Measurements from ENCODE around the gene ACYP2. TPM values are rescaled to one million over a fixed set of nuclear protein-coding genes. Genes with fewer than 3 reads are reported as not detected.
"Not testable (repeated sequence)": the region's sequence is repeated elsewhere in the genome, so short reads cannot be mapped to it uniquely, and the experiment has no call there.

Gene ACYP2
- total and polyA plus RNA-seq, 4 experiments from 2014 or later, result 13.1 to 16.9 (median 16.8) TPM

- no peaks in the 10 kb centered on the region for H3K9me3 Mint-ChIP-seq
- H3K9me3 ChIP-seq (ENCODE audit: control insufficient read depth in 1 of 2, low read length in 2 of 2), result no peaks in the 10 kb centered on the region
- H3K36me3 Mint-ChIP-seq, result no peaks in the 10 kb centered on the region
- H3K4me3 Mint-ChIP-seq, result no peak overlapping the region
- H3K27me3 Mint-ChIP-seq, result no peaks in the 10 kb centered on the region
- H3K27ac Mint-ChIP-seq, result peak overlapping the region in 1 of 7 donors; percentile 19
- intact Hi-C loops (cut with micrococcal nuclease), result no loop called here
- H3K4me1 ChIP-seq (ENCODE audit: insufficient read depth, low read length), result no peaks in the 10 kb centered on the region
- no peaks in the 10 kb centered on the region for H3K36me3 ChIP-seq (ENCODE audit: insufficient read depth, low read length)
- ChIA-PET POLR2A (ENCODE audit: partially characterized antibody) (no interaction called here), CTCF (ENCODE audit: partially characterized antibody) (no interaction called here)
- DNase-seq, result no peak
- H3K27ac ChIP-seq (ENCODE audit: low read depth, low read length), result no peak overlapping the region
- H3K4me1 Mint-ChIP-seq, result peaks cover 0 to 6% (median 2%) of the 10 kb centered on the region in 4 donors
- no peaks in the 10 kb centered on the region for H3K27me3 ChIP-seq (ENCODE audit: insufficient read depth, low read length)
- H3K4me3 ChIP-seq (ENCODE audit: low read length in 2 of 2), result no peak overlapping the region
These were observed 29.3 kb upstream of the ACYP2 start for GRCh38 chr2:54086157-54086556.

GRCh38 chr2:54088191-54088634, 27.2 kb upstream of the ACYP2 start:
- no peak overlapping the region for H3K4me3 Mint-ChIP-seq
- intact Hi-C loops (cut with micrococcal nuclease), result no loop called here
- H3K27me3 Mint-ChIP-seq, result no peaks in the 10 kb centered on the region
- H3K27ac Mint-ChIP-seq, result no peak overlapping the region
- no peaks in the 10 kb centered on the region for H3K36me3 ChIP-seq (ENCODE audit: insufficient read depth, low read length)
- no peak for DNase-seq
- H3K4me3 ChIP-seq (ENCODE audit: low read length in 2 of 2), result no peak overlapping the region
- H3K4me1 Mint-ChIP-seq, result peaks cover 16 to 22% (median 18%) of the 10 kb centered on the region in 4 donors
- H3K27ac ChIP-seq (ENCODE audit: low read depth, low read length), result no peak overlapping the region
- CTCF ChIA-PET (ENCODE audit: partially characterized antibody), result interaction anchor here (0.9 kb wide), 1 partner anchor 24 kb away, joined by 3 read pairs; no protein-coding TSS in a partner anchor
- no peaks in the 10 kb centered on the region for H3K36me3 Mint-ChIP-seq
- no peaks in the 10 kb centered on the region for H3K27me3 ChIP-seq (ENCODE audit: insufficient read depth, low read length)
- POLR2A ChIA-PET (ENCODE audit: partially characterized antibody), result interaction anchor here (1.0 kb wide), 1 partner anchor 9 kb away, joined by 3 read pairs; no protein-coding TSS in a partner anchor
- no peaks in the 10 kb centered on the region for H3K9me3 ChIP-seq (ENCODE audit: control insufficient read depth in 1 of 2, low read length in 2 of 2)
- H3K4me1 ChIP-seq (ENCODE audit: insufficient read depth, low read length), result peaks cover 17% of the 10 kb centered on the region
- no peaks in the 10 kb centered on the region for H3K9me3 Mint-ChIP-seq

DNA sequence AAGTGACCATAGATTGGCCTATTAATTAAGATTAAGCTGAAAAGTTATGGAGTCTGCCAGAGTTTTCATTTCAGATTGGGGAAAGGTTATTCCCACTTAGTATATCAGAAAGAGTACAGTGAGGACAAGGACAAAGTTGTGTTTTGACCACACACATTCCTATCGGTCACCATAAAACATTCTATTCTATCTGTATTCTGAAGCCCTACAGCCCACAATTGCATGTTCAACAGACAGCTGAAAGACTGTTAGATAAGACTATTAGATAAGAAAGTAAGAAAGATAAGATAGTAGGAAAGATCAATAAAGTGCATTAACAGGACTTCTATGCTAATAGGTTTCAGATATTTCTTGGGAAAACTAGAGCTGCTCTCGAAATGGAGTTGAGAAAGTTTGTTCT, 26.7 kb upstream of the ACYP2 start:
- ChIA-PET CTCF (ENCODE audit: partially characterized antibody) (interaction anchor here (0.6 to 0.9 kb wide), 3 partner anchors 10 to 1319 kb away, joined by 3 read pairs; no protein-coding TSS in a partner anchor), POLR2A (ENCODE audit: partially characterized antibody) (interaction anchor here (1.0 kb wide), 1 partner anchor 9 kb away, joined by 3 read pairs; no protein-coding TSS in a partner anchor)
- Mint-ChIP-seq H3K4me1 (peaks cover 18 to 27% (median 22%) of the 10 kb centered on the region in 4 donors), H3K4me3 (no peak overlapping the region), H3K27me3 (no peaks in the 10 kb centered on the region), H3K27ac (no peak overlapping the region), H3K36me3 (no peaks in the 10 kb centered on the region), H3K9me3 (no peaks in the 10 kb centered on the region)
- no peak for DNase-seq
- no peak overlapping the region for H3K4me3 ChIP-seq (ENCODE audit: low read length in 2 of 2)
- intact Hi-C loops (cut with micrococcal nuclease), result no loop called here
- H3K27ac ChIP-seq (ENCODE audit: low read depth, low read length), result no peak overlapping the region
- H3K9me3 ChIP-seq (ENCODE audit: control insufficient read depth in 1 of 2, low read length in 2 of 2), result no peaks in the 10 kb centered on the region
- peaks cover 22% of the 10 kb centered on the region for H3K4me1 ChIP-seq (ENCODE audit: insufficient read depth, low read length)
- H3K36me3 ChIP-seq (ENCODE audit: insufficient read depth, low read length), result no peaks in the 10 kb centered on the region
- H3K27me3 ChIP-seq (ENCODE audit: insufficient read depth, low read length), result no peaks in the 10 kb centered on the region

DNA sequence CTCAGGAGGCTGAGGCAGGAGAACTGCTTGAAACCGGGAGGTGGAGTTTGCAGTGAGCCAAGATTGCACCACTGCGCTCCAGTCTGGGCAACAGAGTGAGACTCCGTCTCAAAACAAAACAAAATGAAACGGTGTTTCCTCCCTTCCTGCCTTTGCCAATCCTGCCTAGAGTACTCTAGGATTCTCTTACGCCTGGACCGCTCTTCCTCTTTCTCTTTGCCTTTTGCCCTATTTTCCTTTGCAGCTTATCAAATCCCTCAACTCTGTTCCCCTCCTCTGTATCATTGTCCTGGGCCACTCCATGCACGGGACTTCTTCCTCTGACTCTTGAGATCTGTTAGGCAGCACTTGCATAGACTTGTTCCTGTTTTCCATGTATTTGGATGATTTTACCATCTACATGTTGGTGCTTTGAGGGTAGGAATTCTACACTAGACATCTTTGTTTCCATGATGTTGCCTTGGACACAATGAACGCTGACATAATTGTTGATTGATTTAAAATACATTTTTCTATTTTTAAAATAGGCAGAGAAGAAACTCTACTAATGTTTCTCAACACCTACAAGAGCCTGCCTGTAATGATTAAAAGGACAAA, 24.8 kb upstream of the ACYP2 start:
- H3K4me1 Mint-ChIP-seq, result peaks cover 20 to 34% (median 25%) of the 10 kb centered on the region in 4 donors
- H3K36me3 Mint-ChIP-seq, result no peaks in the 10 kb centered on the region
- no peaks in the 10 kb centered on the region for H3K9me3 ChIP-seq (ENCODE audit: control insufficient read depth in 1 of 2, low read length in 2 of 2)

GRCh38 chr2:54092940-54093339, 22.5 kb upstream of the ACYP2 start:
- peaks cover 0 to 1% (median 0%) of the 10 kb centered on the region in 8 donors for H3K9me3 Mint-ChIP-seq
- peak overlapping the region; percentile 64 to 96 (median 85) for H3K27ac Mint-ChIP-seq
- H3K27ac ChIP-seq (ENCODE audit: low read depth, low read length), result peak overlapping the region; percentile 51
- no peaks in the 10 kb centered on the region for H3K36me3 Mint-ChIP-seq
- peaks cover 31% of the 10 kb centered on the region for H3K4me1 ChIP-seq (ENCODE audit: insufficient read depth, low read length)
- H3K4me3 ChIP-seq (ENCODE audit: low read length in 2 of 2), result no peak overlapping the region
- no peaks in the 10 kb centered on the region for H3K27me3 ChIP-seq (ENCODE audit: insufficient read depth, low read length)
- CTCF ChIA-PET (ENCODE audit: partially characterized antibody), result interaction anchor here (0.9 to 2.1 kb wide), 9 partner anchors 8 to 97 kb away, joined by 3 to 9 read pairs (median 3); no protein-coding TSS in a partner anchor
- peak overlapping the region; percentile 10 to 80 (median 62) for H3K4me3 Mint-ChIP-seq
- POLR2A ChIA-PET (ENCODE audit: partially characterized antibody), result interaction anchor here (0.8 to 2.9 kb wide), 9 partner anchors 11 to 123 kb away, joined by 3 to 21 read pairs (median 4); partner anchors contain the start of genes ACYP2 and PSME4
- H3K9me3 ChIP-seq (ENCODE audit: control insufficient read depth in 1 of 2, low read length in 2 of 2), result no peaks in the 10 kb centered on the region
- no peaks in the 10 kb centered on the region for H3K36me3 ChIP-seq (ENCODE audit: insufficient read depth, low read length)
- peaks cover 20 to 38% (median 30%) of the 10 kb centered on the region in 4 donors for H3K4me1 Mint-ChIP-seq
- no peaks in the 10 kb centered on the region for H3K27me3 Mint-ChIP-seq
- intact Hi-C loops (cut with micrococcal nuclease), result no loop called here
- peak; percentile 34 to 48 (median 44) for DNase-seq

More for the DNA sequence above, 24.8 kb upstream of the ACYP2 start:
- peaks cover 31% of the 10 kb centered on the region for H3K4me1 ChIP-seq (ENCODE audit: insufficient read depth, low read length)
- peak overlapping the region in 1 of 7 donors; percentile 25 for H3K27ac Mint-ChIP-seq
- no peak overlapping the region for H3K4me3 ChIP-seq (ENCODE audit: low read length in 2 of 2)
- ChIA-PET CTCF (ENCODE audit: partially characterized antibody) (no interaction called here), POLR2A (ENCODE audit: partially characterized antibody) (interaction anchor here (0.7 kb wide), 1 partner anchor 24 kb away, joined by 3 read pairs; no protein-coding TSS in a partner anchor)
- H3K4me3 Mint-ChIP-seq, result no peak overlapping the region
- intact Hi-C loops (cut with micrococcal nuclease), result no loop called here
- no peak overlapping the region for H3K27ac ChIP-seq (ENCODE audit: low read depth, low read length)
- H3K27me3 ChIP-seq (ENCODE audit: insufficient read depth, low read length), result no peaks in the 10 kb centered on the region
- no peaks in the 10 kb centered on the region for H3K27me3 Mint-ChIP-seq
- no peaks in the 10 kb centered on the region for H3K36me3 ChIP-seq (ENCODE audit: insufficient read depth, low read length)
- H3K9me3 Mint-ChIP-seq, result no peaks in the 10 kb centered on the region
- DNase-seq, result no peak

DNA sequence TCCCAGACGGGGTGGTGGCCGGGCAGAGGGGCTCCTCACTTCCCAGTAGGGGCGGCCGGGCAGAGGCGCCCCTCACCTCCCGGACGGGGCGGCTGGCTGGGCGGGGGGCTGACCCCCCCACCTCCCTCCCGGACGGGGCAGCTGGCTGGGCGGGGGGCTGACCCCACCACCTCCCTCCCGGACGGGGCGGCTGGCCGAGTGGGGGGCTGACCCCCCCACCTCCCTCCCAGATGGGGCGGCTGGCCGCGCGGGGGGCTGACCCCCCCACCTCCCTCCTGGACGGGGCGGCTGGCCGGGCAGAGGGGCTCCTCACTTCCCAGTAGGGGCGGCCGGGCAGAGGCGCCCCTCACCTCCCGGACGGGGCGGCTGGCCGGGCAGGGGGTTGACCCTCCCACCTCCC, 20.0 kb upstream of the ACYP2 start:
- H3K9me3 ChIP-seq (ENCODE audit: control insufficient read depth in 1 of 2, low read length in 2 of 2); H3K4me3 ChIP-seq (ENCODE audit: low read length in 2 of 2); intact Hi-C loops (cut with micrococcal nuclease); CTCF ChIA-PET (ENCODE audit: partially characterized antibody); H3K4me3 Mint-ChIP-seq; H3K9me3 Mint-ChIP-seq; H3K27me3 ChIP-seq (ENCODE audit: insufficient read depth, low read length); H3K36me3 ChIP-seq (ENCODE audit: insufficient read depth, low read length); H3K27me3 Mint-ChIP-seq; DNase-seq; H3K27ac ChIP-seq (ENCODE audit: low read depth, low read length); H3K36me3 Mint-ChIP-seq: not testable (repeated sequence)
- peaks cover 37% of the 10 kb centered on the region for H3K4me1 ChIP-seq (ENCODE audit: insufficient read depth, low read length)
- Mint-ChIP-seq H3K27ac (peak overlapping the region in 2 of 7 donors; percentile 44 to 76), H3K4me1 (peaks cover 28 to 56% (median 44%) of the 10 kb centered on the region in 4 donors)
- POLR2A ChIA-PET (ENCODE audit: partially characterized antibody), result interaction anchor here (0.6 kb wide), 1 partner anchor 17 kb away, joined by 4 read pairs; no protein-coding TSS in a partner anchor

DNA sequence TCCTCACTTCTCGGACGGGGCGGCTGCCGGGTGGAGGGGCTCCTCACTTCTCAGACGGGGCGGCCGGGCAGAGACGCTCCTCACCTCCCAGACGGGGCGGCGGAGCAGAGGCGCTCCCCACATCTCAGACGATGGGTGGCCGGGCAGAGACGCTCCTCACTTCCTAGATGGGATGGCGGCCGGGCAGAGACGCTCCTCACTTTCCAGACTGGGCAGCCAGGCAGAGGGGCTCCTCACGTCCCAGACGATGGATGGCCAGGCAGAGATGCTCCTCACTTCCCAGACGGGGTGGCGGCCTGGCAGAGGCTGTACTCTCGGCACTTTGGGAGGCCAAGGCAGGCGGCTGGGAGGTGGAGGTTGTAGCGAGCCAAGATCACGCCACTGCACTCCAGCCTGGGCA, 19.3 kb upstream of the ACYP2 start:
- POLR2A ChIA-PET (ENCODE audit: partially characterized antibody); H3K36me3 ChIP-seq (ENCODE audit: insufficient read depth, low read length); H3K4me3 Mint-ChIP-seq; DNase-seq; H3K27me3 ChIP-seq (ENCODE audit: insufficient read depth, low read length); H3K27me3 Mint-ChIP-seq; CTCF ChIA-PET (ENCODE audit: partially characterized antibody); H3K4me3 ChIP-seq (ENCODE audit: low read length in 2 of 2); H3K27ac Mint-ChIP-seq; intact Hi-C loops (cut with micrococcal nuclease); H3K27ac ChIP-seq (ENCODE audit: low read depth, low read length); H3K9me3 Mint-ChIP-seq; H3K9me3 ChIP-seq (ENCODE audit: control insufficient read depth in 1 of 2, low read length in 2 of 2); H3K36me3 Mint-ChIP-seq: not testable (repeated sequence)
- peaks cover 37% of the 10 kb centered on the region for H3K4me1 ChIP-seq (ENCODE audit: insufficient read depth, low read length)
- H3K4me1 Mint-ChIP-seq, result peaks cover 28 to 56% (median 41%) of the 10 kb centered on the region in 4 donors

All from CD4-positive, alpha-beta memory T cell (primary cell).